Measurements from ENCODE around the gene TRIM50.
"Not testable (repeated sequence)": the region's sequence is repeated elsewhere in the genome, so short reads cannot be mapped to it uniquely, and the experiment has no call there.

DNA sequence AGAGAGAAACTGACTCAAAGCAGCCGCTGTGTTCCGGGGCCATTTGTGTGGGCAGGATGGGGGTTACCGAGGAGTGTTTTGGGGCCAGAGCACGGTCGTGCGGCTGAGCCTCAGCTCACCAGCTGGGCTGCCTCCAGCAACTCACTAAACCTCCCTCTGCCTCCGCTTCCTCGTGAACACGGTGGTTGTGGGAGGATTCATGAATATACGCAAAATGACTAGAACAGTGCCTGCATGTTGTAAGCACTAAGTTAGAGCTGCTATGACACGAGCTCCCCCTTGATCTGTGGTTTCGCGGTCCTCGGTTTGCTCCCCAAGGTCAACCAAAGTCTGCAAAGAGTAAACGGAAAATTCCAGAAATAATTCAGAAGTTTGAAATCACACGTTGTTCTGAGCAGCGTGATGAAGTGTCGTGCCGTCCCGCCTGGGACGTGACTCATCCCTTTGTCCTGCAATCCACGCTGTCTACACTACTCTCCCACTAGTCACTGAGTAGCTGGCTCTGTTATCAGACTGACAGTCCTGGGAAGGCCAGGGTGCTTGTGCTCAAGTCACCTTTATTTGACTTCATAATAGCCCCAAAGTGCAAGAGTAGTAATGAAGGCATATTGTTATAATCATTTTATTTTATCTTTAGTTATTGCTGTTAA lies 61.0 kb downstream of the TRIM50 start:
- TF ChIP-seq, protein P1, sequence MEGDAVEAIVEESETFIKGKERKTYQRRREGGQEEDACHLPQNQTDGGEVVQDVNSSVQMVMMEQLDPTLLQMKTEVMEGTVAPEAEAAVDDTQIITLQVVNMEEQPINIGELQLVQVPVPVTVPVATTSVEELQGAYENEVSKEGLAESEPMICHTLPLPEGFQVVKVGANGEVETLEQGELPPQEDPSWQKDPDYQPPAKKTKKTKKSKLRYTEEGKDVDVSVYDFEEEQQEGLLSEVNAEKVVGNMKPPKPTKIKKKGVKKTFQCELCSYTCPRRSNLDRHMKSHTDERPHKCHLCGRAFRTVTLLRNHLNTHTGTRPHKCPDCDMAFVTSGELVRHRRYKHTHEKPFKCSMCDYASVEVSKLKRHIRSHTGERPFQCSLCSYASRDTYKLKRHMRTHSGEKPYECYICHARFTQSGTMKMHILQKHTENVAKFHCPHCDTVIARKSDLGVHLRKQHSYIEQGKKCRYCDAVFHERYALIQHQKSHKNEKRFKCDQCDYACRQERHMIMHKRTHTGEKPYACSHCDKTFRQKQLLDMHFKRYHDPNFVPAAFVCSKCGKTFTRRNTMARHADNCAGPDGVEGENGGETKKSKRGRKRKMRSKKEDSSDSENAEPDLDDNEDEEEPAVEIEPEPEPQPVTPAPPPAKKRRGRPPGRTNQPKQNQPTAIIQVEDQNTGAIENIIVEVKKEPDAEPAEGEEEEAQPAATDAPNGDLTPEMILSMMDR (IDR thresholded peaks at IDR 0.05; ENCODE audit: insufficient read depth, low read length, poor library complexity, severe bottlenecking), result not testable (repeated sequence)
- TF ChIP-seq EZH2phosphoT487 (conservative IDR thresholded peaks at IDR 0.05; ENCODE audit: low read length), result not testable (repeated sequence)

All from SU-DHL-6 (cell line).